Mesothelial cell of epicardium (in vitro differentiated cells): ENCODE measurements around the gene UBE2G2. TPM values are rescaled to one million over a fixed set of nuclear protein-coding genes. Genes with fewer than 3 reads are reported as not detected.

ENCODE experiments used
- DNase-seq, 2 experiments: peaks; one replicate each; pipeline ENCODE4 v3.0.0; 2021; ENCODE audit warnings: low spot score in 2 of 2; ENCODE audit not compliant: unreplicated experiment in 2 of 2
- H3K27ac Mint-ChIP-seq: 2 replicates; pipeline ENCODE4 v1.8.0; 2021; ENCODE audit warnings: mixed read lengths
- H3K27me3 Mint-ChIP-seq: 2 replicates; pipeline ENCODE4 v1.8.0; 2021; ENCODE audit warnings: low read depth, mixed read lengths
- H3K36me3 Mint-ChIP-seq: 2 replicates; pipeline ENCODE4 v1.8.0; 2021; ENCODE audit warnings: mixed read lengths
- H3K4me1 Mint-ChIP-seq: 2 replicates; pipeline ENCODE4 v1.8.0; 2021; ENCODE audit warnings: mixed read lengths
- H3K4me3 Mint-ChIP-seq: 2 replicates; pipeline ENCODE4 v1.8.0; 2021; ENCODE audit warnings: mild to moderate bottlenecking, moderate library complexity, mixed read lengths
- H3K9me3 Mint-ChIP-seq: 2 replicates; pipeline ENCODE4 v1.8.0; 2021; ENCODE audit warnings: mixed read lengths
- total RNA-seq: library from RNA; stranded (reverse); gene quantifications from 3 replicates; pipeline ENCODE4 v1.2.1, GENCODE V29; 2021
- TF ChIP-seq, protein P1 (sequence below): fragments of 200-600 bp; sonication (generic); IDR thresholded peaks from one replicate; pipeline ENCODE4 v1.5.0; 2021; ENCODE audit warnings: antibody characterized with exemption; ENCODE audit not compliant: unreplicated experiment

UBE2G2 gene
- total RNA-seq, 1 donor from 2014 or later = 95.4 TPM

DNA sequence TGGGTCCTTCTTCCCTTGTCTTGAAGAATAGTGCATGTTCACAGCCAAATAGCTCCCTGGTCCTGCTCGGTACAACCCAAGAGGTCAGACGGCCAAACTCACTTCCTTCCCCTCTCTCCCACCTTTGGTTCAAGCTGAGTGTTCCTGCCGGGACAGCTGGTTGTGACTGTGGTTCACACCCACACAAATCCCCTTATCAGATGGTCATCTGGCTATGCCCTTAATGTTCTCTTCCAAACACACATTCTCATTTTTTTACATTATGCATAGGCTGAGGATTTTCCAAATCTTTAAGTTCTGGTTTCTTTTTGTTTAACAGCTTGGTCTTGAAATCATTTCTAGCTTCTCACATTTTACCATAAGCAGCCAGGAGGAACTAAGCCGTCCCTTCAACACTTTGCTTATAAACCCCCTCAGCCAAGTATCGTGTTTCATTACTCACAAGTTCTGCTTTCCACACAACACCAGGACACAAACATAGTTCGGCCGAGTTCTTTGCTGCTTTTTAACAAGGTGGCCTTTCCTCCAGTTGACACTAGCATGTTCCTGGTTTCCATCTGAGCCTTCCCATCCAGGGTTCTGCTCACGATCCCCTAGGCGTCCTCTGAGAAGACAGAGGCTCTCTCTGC, 70.6 kb downstream of the UBE2G2 start:
- no peak overlapping the region for H3K27ac Mint-ChIP-seq
- H3K4me1 Mint-ChIP-seq = no peaks in the 10 kb centered on the region
- DNase-seq = no peak
- H3K4me3 Mint-ChIP-seq = no peak overlapping the region
- H3K27me3 Mint-ChIP-seq = peaks cover 33% of the 10 kb centered on the region
- H3K36me3 Mint-ChIP-seq = no peaks in the 10 kb centered on the region
- peaks cover 6% of the 10 kb centered on the region for H3K9me3 Mint-ChIP-seq
- TF ChIP-seq, protein P1, sequence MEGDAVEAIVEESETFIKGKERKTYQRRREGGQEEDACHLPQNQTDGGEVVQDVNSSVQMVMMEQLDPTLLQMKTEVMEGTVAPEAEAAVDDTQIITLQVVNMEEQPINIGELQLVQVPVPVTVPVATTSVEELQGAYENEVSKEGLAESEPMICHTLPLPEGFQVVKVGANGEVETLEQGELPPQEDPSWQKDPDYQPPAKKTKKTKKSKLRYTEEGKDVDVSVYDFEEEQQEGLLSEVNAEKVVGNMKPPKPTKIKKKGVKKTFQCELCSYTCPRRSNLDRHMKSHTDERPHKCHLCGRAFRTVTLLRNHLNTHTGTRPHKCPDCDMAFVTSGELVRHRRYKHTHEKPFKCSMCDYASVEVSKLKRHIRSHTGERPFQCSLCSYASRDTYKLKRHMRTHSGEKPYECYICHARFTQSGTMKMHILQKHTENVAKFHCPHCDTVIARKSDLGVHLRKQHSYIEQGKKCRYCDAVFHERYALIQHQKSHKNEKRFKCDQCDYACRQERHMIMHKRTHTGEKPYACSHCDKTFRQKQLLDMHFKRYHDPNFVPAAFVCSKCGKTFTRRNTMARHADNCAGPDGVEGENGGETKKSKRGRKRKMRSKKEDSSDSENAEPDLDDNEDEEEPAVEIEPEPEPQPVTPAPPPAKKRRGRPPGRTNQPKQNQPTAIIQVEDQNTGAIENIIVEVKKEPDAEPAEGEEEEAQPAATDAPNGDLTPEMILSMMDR = no peak

DNA sequence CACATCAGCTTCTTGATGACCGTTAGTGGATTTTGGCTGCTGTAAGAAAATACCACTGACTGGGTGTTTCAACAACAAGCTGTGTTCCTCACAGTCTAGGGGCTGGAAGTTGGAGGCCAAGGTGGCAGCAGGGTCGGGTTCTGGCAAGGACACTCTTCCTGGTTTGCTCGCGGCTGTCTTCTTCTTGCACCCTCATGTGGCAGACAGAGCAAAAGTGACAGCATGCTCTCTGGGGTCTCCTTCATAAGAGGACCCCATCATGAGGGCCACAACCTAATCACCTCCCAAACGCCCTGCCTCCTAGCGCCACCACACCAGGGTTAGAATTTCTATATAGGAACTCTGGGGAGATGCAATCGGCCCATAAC, 71.6 kb downstream of the UBE2G2 start:
- TF ChIP-seq, protein P1 = no peak
- DNase-seq = no peak
- H3K4me3 Mint-ChIP-seq = no peak overlapping the region
- H3K36me3 Mint-ChIP-seq = no peaks in the 10 kb centered on the region
- peaks cover 43% of the 10 kb centered on the region for H3K27me3 Mint-ChIP-seq
- no peaks in the 10 kb centered on the region for H3K4me1 Mint-ChIP-seq
- peaks cover 6% of the 10 kb centered on the region for H3K9me3 Mint-ChIP-seq
- no peak overlapping the region for H3K27ac Mint-ChIP-seq

DNA sequence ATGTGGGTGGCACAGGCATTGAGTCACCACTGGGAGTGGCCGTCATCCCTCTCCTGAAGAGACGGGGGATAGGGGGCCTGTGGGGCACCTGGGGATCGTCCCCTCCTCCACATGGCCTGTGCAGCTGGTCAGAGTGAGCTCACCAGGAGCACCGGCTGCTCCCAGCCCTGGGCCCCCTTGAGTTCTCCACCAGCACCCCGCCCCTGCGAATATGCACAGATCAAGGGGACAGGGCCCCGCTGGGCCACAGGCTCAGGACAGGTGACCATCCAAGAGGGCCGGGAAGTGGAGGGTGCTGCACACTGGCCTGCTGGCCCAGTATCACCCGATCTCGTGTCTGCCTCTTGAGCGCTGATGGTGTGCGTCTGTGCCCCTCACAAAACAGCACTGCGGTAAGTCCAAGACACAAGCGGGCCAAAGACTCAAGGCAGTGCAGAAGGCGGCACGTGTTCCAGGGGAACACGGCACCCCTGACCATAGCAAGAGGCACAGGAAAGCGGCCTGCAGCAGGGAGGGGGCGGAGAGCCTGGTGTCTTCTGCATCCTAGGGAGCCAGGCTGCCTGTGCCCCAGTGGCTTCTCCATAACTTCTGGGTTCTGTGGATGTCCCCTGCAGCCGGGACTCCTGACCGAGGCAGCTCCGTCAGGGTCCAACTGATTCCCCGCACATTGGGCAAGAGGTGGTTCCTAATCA, 72.1 kb downstream of the UBE2G2 start:
- H3K4me1 Mint-ChIP-seq = no peaks in the 10 kb centered on the region
- H3K9me3 Mint-ChIP-seq = peaks cover 6% of the 10 kb centered on the region
- H3K36me3 Mint-ChIP-seq = no peaks in the 10 kb centered on the region
- no peak for DNase-seq
- H3K27me3 Mint-ChIP-seq = peaks cover 46% of the 10 kb centered on the region
- TF ChIP-seq, protein P1 = no peak
- no peak overlapping the region for H3K4me3 Mint-ChIP-seq
- H3K27ac Mint-ChIP-seq = no peak overlapping the region

DNA sequence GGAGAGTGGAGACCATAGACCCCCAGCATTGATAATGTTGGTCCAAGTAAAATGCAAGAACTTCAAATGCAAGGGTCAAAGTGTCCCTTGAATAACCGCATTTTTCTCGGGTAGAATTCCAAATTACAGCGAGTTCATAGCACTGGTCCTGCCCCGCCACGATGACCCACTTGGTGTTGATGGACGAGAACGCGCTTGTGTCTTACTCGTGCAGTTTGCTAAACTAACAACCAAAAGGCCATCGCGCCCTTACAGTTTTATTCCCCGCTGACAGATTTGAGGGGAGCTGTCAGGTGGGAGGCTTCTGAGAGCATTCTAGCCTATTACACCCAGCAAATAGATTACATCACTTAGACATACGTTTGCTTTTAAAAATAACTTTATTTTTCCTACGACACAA, 72.9 kb downstream of the UBE2G2 start:
- Mint-ChIP-seq H3K9me3 (peaks cover 6% of the 10 kb centered on the region), H3K36me3 (no peaks in the 10 kb centered on the region), H3K27me3 (peaks cover 48% of the 10 kb centered on the region), H3K4me3 (no peak overlapping the region), H3K4me1 (no peaks in the 10 kb centered on the region), H3K27ac (no peak overlapping the region)
- no peak for DNase-seq
- TF ChIP-seq, protein P1 = no peak

DNA sequence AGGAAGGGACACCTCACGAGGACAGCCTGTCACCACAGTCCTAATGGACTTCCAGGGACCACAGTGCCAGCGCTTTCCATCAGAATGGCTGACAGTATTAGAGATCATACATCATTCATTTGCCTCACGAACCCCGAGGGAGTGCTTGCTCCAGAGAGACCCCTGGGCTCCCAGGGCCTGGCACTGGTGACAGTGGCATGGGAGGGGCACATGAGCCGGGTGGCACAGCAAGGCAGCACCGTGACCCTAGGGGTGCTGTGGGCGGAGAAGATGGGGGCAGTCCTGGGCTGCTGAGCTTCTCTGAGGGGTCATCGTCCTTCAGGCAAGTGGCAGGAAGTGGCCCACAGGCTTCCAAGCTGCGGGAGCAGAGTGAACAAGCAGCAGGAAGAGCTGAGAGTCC, 73.9 kb downstream of the UBE2G2 start:
- no peak overlapping the region for H3K4me3 Mint-ChIP-seq
- DNase-seq = no peak
- no peak overlapping the region for H3K27ac Mint-ChIP-seq
- H3K27me3 Mint-ChIP-seq = peaks cover 48% of the 10 kb centered on the region
- H3K36me3 Mint-ChIP-seq = no peaks in the 10 kb centered on the region
- H3K9me3 Mint-ChIP-seq = peaks cover 6% of the 10 kb centered on the region
- TF ChIP-seq, protein P1 = no peak
- peaks cover 6% of the 10 kb centered on the region for H3K4me1 Mint-ChIP-seq
